SHP77 (cell line): ENCODE measurements around the gene DENND4B.

Experiments
- DNase-seq, 2 experiments: peaks; one replicate each; lab custom pipeline; 2025; lab: John Stamatoyannopoulos, UW

DENND4B gene

GRCh38 chr1:153945131-153945794 lies 1.3 kb downstream of the DENND4B start:
- DNase-seq = peak in 1 of 2 experiments; percentile 42

GRCh38 chr1:153944827-153945117 lies 1.7 kb downstream of the DENND4B start:
- DNase-seq = no peak

DNA sequence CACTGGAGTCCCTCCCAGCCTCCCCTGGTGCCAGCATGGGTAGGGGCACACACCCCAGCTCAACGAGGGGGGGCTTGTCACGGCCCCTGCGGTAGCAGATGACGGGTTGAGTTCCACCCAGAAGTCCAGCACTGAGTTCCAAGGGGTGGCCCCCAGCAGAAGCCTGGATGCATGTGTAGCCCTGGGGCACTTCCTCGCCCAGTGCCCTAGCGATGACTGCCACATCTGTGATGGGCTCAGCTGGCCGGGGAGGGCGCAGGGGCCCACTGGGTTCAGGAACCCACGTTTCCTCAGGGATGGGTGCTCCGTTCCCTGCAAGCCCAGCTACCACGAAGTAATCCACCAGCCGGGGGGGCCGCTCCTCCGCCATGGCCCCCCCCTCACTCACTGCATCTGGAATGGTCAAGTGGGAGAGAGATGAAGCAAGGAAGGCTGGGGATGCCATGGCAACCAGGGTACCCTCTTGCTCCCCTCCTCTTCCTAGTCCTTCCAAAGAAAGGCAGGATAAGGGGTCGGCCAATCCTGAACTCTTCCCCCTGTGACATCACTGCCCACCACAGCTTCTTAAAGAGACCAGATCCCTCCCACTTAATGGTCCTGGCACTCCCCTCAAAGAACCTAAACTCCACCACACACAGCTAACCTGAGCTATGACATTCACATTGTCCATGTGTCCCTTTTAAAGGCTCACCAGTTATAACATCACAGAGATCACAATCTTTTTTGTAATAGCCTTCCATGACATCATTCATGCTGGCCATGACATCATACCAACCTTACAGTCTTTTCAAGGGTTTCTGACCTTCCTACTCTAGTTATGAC lies 2.3 kb downstream of the DENND4B start:
- DNase-seq = no peak

DNA sequence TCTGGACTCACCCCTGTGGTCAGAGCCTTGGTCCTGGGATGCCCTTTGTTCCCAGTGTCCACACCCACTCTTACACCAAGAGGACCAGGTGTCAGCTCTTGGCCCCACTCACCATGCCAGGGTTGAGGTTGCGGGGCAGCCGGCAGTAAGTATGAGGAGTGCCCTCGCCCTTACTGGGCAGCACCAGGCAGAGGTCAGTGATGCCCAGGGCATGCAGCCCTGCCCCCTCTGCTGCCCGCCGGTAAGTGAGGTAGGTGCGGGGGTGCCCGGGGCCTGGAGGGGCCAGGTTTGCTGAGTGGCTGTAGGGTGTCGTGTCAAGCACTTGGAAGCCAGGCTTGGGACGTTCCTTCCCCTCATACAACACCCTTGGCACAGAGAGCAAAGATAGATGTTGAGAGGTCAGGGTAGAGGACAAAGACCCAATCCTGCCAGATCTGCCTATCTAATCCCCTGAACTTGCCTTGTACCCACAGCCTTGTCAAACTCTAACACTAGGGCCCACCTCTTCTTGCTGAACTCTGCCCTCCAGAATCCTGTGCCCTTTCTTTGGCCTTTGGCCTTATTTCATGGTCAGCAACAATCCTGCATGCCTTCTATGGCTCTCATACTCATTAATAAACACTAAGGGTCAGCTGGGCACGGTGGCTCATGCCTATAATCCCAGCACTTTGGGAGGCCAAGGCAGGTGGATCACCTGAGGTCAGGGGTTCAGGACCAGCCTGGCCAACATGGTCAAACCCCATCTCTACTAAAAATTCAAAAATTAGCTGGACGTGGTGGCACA lies 3.6 kb downstream of the DENND4B start:
- DNase-seq = no peak

DNA sequence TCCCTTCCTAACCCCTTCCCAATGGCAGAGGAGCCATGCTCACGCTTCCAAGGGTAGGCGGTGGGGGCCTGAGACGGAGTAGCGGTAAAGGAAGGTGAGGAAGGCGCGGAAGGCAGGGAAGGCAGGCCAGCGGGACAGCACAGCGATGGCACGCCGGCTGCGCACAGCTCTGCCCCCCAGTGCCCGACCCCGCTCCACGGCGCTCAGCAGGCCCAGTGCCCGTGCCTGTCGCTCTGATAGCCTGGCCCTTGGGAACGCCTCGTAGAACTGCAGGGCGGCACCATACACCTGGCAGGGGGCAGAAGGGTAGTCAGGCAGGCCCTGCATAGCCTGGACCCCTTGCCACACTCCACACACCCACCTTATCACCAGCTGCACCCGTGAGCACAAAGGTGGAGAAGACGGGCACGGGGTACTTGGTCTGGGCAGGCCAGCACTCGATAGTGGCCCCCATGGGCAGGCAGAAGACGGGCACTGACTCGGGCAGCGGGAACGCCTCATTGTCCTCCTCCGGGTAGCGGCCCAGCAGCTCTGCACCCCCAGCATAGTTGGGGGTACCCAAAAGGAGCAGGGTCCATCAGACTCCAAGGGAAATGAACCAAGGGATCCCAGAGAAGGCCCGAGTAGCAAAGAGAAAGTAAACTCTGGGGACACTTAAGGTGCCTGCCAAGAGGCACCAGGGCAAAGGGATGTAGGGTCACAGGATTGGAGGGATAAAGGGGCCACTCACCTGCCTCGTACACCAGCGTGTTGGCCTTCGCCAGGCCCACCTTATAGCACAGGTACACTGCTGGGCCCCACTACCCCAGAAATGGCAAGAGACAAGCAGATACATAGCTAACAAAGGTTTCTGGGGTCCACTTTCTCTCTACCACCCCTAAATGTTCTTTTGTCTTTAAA lies 4.4 kb downstream of the DENND4B start:
- no peak for DNase-seq

DNA sequence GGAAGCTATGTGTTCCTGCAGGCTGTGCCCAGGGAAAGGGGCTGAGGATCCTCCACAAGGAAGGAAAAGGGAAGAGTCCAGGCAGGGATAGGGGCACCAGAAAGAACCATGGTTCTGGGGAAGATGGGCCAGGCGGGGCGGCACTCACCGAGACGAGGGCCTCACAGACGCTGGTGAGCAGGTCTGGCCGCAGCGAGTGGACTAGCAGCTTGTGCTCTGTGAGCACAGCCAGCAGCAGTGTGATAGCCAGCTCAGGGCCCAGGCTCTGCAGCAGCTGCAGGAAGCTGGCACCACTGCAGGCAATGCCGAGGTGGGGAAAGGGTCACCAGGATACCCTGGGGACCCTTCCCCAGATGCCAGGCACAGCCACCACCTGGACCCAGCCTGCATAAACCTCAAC lies 5.8 kb downstream of the DENND4B start:
- no peak for DNase-seq

DNA sequence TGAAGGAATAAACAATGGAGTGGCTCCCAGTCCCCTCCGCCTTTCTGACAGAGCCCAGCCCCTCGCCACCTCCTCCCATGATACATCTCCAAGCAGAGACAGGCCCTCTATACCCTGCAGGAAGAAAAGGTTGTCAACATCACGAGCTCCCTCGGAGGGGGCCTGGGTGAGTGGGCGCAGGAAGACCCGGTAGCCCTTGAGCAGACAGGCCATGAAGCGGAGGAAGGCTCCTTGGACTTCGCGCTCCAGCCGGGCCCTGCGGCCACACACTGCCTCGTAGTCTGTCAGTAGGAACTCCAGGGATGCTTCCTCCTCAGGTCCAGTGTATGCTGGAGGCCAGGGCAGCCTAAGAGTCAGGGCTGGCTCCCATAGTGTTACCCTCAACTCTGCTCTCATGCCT lies 7.0 kb downstream of the DENND4B start:
- DNase-seq = no peak

- DNase-seq = no peak
These were observed 7.5 kb downstream of the DENND4B start for GRCh38 chr1:153938996-153939395.

- no peak for DNase-seq
These were observed 9.2 kb downstream of the DENND4B start for GRCh38 chr1:153937331-153937730.

GRCh38 chr1:153936011-153936802 lies 10.3 kb downstream of the DENND4B start:
- no peak for DNase-seq

GRCh38 chr1:153934746-153935145 lies 11.8 kb downstream of the DENND4B start:
- no peak for DNase-seq

GRCh38 chr1:153933955-153934354 lies 12.6 kb downstream of the DENND4B start:
- no peak for DNase-seq

DNA sequence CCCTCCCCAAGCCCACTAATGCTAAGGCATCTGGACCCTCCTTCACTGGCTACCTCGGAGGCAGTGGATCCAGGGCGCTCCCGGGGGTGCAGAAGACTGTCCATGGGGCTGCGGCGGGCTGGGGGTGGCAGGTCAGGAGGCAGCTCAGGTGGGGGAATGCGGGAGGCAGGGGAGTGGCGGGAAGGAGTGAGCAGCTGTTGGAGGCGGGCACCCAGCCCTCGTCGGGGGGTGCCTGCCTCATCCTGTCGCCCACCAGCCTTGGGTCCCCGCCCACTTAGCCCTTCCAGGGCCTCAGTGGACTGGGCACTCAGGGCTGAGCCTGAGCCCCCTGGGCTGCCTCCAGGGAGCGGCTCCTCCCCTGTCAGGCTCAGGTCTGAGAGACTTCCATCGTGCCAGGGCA lies 13.1 kb downstream of the DENND4B start:
- DNase-seq = no peak

DNA sequence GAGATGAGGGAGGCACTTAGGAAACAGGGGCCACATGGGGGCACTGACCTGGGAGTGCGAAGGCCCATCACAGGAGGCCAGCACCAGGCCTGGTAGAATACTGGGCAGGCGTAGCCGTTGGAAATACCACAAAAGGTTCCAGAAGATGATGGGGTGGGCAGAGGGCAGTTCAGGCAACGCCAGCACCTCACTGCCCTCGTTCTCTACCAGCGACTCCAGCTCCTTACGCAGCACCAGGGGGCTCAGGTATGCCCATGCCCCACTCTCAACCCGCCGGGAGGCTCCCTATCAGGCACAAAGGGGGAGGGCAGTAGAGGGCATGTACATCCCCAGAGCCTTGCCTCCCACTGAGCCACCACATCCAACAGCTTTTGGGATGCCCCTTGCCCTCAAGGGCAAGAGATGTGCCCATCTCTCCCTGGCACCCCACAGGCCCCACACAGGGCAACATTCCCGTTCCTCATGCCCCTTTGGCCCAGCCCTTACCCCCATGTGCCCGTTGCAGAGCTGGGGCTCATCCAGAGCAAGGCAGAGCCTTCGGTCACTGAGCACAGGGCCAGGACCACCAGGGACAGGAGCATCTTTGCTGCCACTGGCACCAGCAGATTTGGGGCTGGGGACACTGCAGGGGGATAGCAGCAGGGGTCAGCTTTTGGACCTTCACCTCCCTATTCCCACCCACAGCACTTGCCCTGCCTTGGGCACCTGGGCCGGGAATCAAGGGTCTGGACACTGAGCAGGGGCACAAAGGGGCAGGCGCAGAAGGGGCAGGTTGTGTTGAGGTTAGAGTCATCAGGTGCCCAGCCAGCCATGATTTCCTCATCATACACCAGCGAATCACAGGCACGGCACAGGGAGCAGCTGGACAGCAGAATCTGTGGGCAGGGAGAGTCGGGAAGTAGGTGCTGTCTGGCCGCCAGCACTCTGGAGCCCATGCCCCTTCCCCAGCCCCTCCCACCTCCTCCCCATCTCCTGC lies 14.1 kb downstream of the DENND4B start:
- no peak for DNase-seq

- DNase-seq = peak in 1 of 2 experiments; percentile 16
These were observed 16.3 kb downstream of the DENND4B start for GRCh38 chr1:153929981-153930948.

DNA sequence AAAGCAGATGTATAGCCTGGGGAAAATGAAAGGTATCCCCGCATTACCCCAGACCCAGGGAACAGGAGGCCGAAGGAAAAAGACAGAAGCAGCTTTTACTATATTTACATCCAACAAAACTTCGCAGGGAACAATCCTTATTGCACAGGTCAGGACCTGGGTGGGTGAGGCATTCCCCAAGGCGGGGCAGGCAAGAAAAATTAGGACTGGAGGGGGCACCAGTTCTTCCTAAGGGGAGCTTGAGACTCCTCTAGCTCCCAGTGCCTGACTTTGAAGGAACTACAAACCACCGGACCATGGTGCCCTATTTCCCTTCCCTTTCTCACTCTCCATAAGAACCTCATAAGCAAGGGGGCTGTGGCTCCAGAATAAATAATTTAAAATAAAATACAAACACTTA lies 17.1 kb downstream of the DENND4B start:
- no peak for DNase-seq

- no peak for DNase-seq
These were observed 17.7 kb downstream of the DENND4B start for GRCh38 chr1:153928791-153929341.

GRCh38 chr1:153928245-153928644 lies 18.3 kb downstream of the DENND4B start:
- DNase-seq = no peak
